Large intestine (tissue), 3 donors: Measurements from ENCODE around the gene TNFRSF8. TPM values are rescaled to one million over a fixed set of nuclear protein-coding genes. Genes with fewer than 3 reads are reported as not detected.
"Not testable (repeated sequence)": the region's sequence is repeated elsewhere in the genome, so short reads cannot be mapped to it uniquely, and the experiment has no call there.

Experiments
- DNase-seq, 2 donors: peaks; one replicate each; pipeline versions ENCODE4 v3.0.0 to v3.0.0-alpha.2; 2013
- H3K27ac ChIP-seq: one replicate; pipeline ENCODE4 v1.5.1; 2013; ENCODE audit warnings: low read length
- H3K27me3 ChIP-seq: 2 replicates; pipeline ENCODE4 v1.6.1; 2013; ENCODE audit warnings: low read length; ENCODE audit not compliant: control insufficient read depth, insufficient read depth
- H3K36me3 ChIP-seq: 2 replicates; pipeline ENCODE4 v1.6.1; 2013; ENCODE audit warnings: low read length; ENCODE audit not compliant: control insufficient read depth, insufficient read depth
- H3K4me1 ChIP-seq: one replicate; pipeline ENCODE4 v1.6.1; 2013; ENCODE audit warnings: low read length; ENCODE audit not compliant: control insufficient read depth, insufficient read depth
- H3K4me3 ChIP-seq: one replicate; pipeline ENCODE4 v1.5.1; 2013; ENCODE audit warnings: low read length
- H3K9me3 ChIP-seq: one replicate; pipeline ENCODE4 v1.6.1; 2013; ENCODE audit warnings: mild to moderate bottlenecking, low read depth, low read length, moderate library complexity; ENCODE audit not compliant: control insufficient read depth
- WGBS: methylation state at CpG from one replicate; pipeline ENCODE4 v1.1.5; 2013; ENCODE audit warnings: low lambda C conversion rate; ENCODE audit not compliant: insufficient coverage; 5-methylcytosine and 5-hydroxymethylcytosine counted together
- polyA plus RNA-seq: library from polyadenylated mRNA; unstranded; fragments of 120-200 nt; gene quantifications from one replicate; pipeline ENCODE4 v1.2.1, GENCODE V29; 2013

TNFRSF8 gene
- polyA plus RNA-seq, 1 donor: 0.25 TPM

GRCh38 chr1:12028248-12028647 is 34.9 kb upstream of the TNFRSF8 start:
- WGBS: no CpG with 5 or more reads among the region's 8 CpGs
- Histone ChIP-seq H3K27ac (no peak overlapping the region), H3K27me3 (no peaks in the 10 kb centered on the region), H3K4me1 (no peaks in the 10 kb centered on the region), H3K4me3 (no peak overlapping the region), H3K36me3 (peaks cover 56% of the 10 kb centered on the region), H3K9me3 (no peaks in the 10 kb centered on the region)
- no peak for DNase-seq

- H3K36me3 ChIP-seq: peaks cover 56% of the 10 kb centered on the region
- no peak overlapping the region for H3K4me3 ChIP-seq
- no peaks in the 10 kb centered on the region for H3K27me3 ChIP-seq
- H3K27ac ChIP-seq: no peak overlapping the region
- no CpG with 5 or more reads among the region's 19 CpGs for WGBS
- no peaks in the 10 kb centered on the region for H3K9me3 ChIP-seq
- no peaks in the 10 kb centered on the region for H3K4me1 ChIP-seq
- no peak for DNase-seq
These were observed 34.1 kb upstream of the TNFRSF8 start for GRCh38 chr1:12028957-12029511.

GRCh38 chr1:12029720-12030339 is 33.3 kb upstream of the TNFRSF8 start:
- no CpG with 5 or more reads among the region's 32 CpGs for WGBS
- Histone ChIP-seq H3K27me3 (no peaks in the 10 kb centered on the region), H3K27ac (no peak overlapping the region), H3K4me1 (no peaks in the 10 kb centered on the region), H3K4me3 (no peak overlapping the region), H3K36me3 (peaks cover 56% of the 10 kb centered on the region), H3K9me3 (no peaks in the 10 kb centered on the region)
- DNase-seq: no peak

- H3K4me3 ChIP-seq: no peak overlapping the region
- WGBS: 80% methylated on average over 1 of the region's 20 CpGs
- DNase-seq: no peak
- no peaks in the 10 kb centered on the region for H3K27me3 ChIP-seq
- H3K36me3 ChIP-seq: peaks cover 49% of the 10 kb centered on the region
- H3K27ac ChIP-seq: no peak overlapping the region
- H3K4me1 ChIP-seq: no peaks in the 10 kb centered on the region
- H3K9me3 ChIP-seq: no peaks in the 10 kb centered on the region
These were observed 31.8 kb upstream of the TNFRSF8 start for GRCh38 chr1:12031039-12031980.

- no peaks in the 10 kb centered on the region for H3K4me1 ChIP-seq
- no peak for DNase-seq
- H3K9me3 ChIP-seq: no peaks in the 10 kb centered on the region
- H3K36me3 ChIP-seq: peaks cover 45% of the 10 kb centered on the region
- H3K27ac ChIP-seq: no peak overlapping the region
- H3K4me3 ChIP-seq: no peak overlapping the region
- H3K27me3 ChIP-seq: no peaks in the 10 kb centered on the region
- no CpG with 5 or more reads among the region's 10 CpGs for WGBS
These were observed 30.9 kb upstream of the TNFRSF8 start for GRCh38 chr1:12032161-12032621.

- WGBS: 100% methylated on average over 1 of the region's 5 CpGs
- H3K9me3 ChIP-seq, DNase-seq, H3K4me1 ChIP-seq, H3K27ac ChIP-seq, H3K27me3 ChIP-seq, H3K4me3 ChIP-seq: not testable (repeated sequence)
- peaks cover 36% of the 10 kb centered on the region for H3K36me3 ChIP-seq
These were observed 29.7 kb upstream of the TNFRSF8 start for GRCh38 chr1:12033441-12033840.

- Histone ChIP-seq H3K4me3 (no peak overlapping the region), H3K27ac (no peak overlapping the region), H3K9me3 (no peaks in the 10 kb centered on the region), H3K4me1 (no peaks in the 10 kb centered on the region), H3K36me3 (peaks cover 26% of the 10 kb centered on the region), H3K27me3 (no peaks in the 10 kb centered on the region)
- peak in 1 of 2 donors; percentile 24 for DNase-seq
- WGBS: no CpG with 5 or more reads among the region's 7 CpGs
These were observed 28.7 kb upstream of the TNFRSF8 start for GRCh38 chr1:12034381-12034801.

- Histone ChIP-seq H3K9me3 (no peaks in the 10 kb centered on the region), H3K27ac (no peak overlapping the region), H3K36me3 (peaks cover 17% of the 10 kb centered on the region), H3K27me3 (no peaks in the 10 kb centered on the region), H3K4me3 (no peak overlapping the region), H3K4me1 (no peaks in the 10 kb centered on the region)
- 67% methylated on average over 1 of the region's 4 CpGs for WGBS
- DNase-seq: no peak
These were observed 27.8 kb upstream of the TNFRSF8 start for GRCh38 chr1:12035312-12035711.

- Histone ChIP-seq H3K9me3 (no peaks in the 10 kb centered on the region), H3K4me3 (no peak overlapping the region), H3K4me1 (no peaks in the 10 kb centered on the region), H3K36me3 (no peaks in the 10 kb centered on the region), H3K27me3 (no peaks in the 10 kb centered on the region), H3K27ac (no peak overlapping the region)
- DNase-seq: no peak
- 85% methylated on average over 4 of the region's 18 CpGs for WGBS
These were observed 25.4 kb upstream of the TNFRSF8 start for GRCh38 chr1:12037486-12038355.
